Fibroblast of skin of back (primary cell): ENCODE results near the gene RGPD4. TPM values are rescaled to one million over a fixed set of nuclear protein-coding genes. Genes with fewer than 3 reads are reported as not detected.
"Not testable (repeated sequence)": the region's sequence is repeated elsewhere in the genome, so short reads cannot be mapped to it uniquely, and the experiment has no call there.

ENCODE experiments used
- DNase-seq: peaks from one replicate; pipeline ENCODE4 v3.0.0-alpha.2; 2013
- polyA plus RNA-seq, 2 experiments: library from polyadenylated mRNA; unstranded; fragments of 120-200 nt; gene quantifications; one replicate each; pipeline ENCODE4 v1.2.1, GENCODE V29; 2013; ENCODE audit not compliant: insufficient read length in 2 of 2

Gene RGPD4
- polyA plus RNA-seq (2013, experiment 1 of 2; ENCODE audit: insufficient read length), result 0.02 TPM
- 0.02 TPM for polyA plus RNA-seq (2013, experiment 2 of 2; ENCODE audit: insufficient read length)

- DNase-seq, result not testable (repeated sequence)
These were observed at the start of gene RGPD4 for GRCh38 chr2:107826749-107827148. Gene RGPD4 (plus strand): TSS chr2:107826892. CDS start chr2:107827014, 122 bp downstream.

GRCh38 chr2:107777974-107778373, 48.7 kb upstream of the RGPD4 start:
- DNase-seq, result no peak

- no peak for DNase-seq
These were observed 40.9 kb upstream of the RGPD4 start for GRCh38 chr2:107785756-107786155.

- no peak for DNase-seq
These were observed 35.9 kb upstream of the RGPD4 start for GRCh38 chr2:107790837-107791236.

GRCh38 chr2:107801498-107801897, 25.2 kb upstream of the RGPD4 start:
- DNase-seq, result no peak

- DNase-seq, result peak; percentile 6
These were observed 21.8 kb upstream of the RGPD4 start for GRCh38 chr2:107804608-107805498.

- no peak for DNase-seq
These were observed 19.8 kb upstream of the RGPD4 start for GRCh38 chr2:107806901-107807300.

GRCh38 chr2:107807988-107808387, 18.7 kb upstream of the RGPD4 start:
- DNase-seq, result no peak

- DNase-seq, result no peak
These were observed 17.7 kb upstream of the RGPD4 start for GRCh38 chr2:107808959-107809358.

- DNase-seq, result no peak
These were observed 16.9 kb upstream of the RGPD4 start for GRCh38 chr2:107809835-107810234.

GRCh38 chr2:107810734-107811133, 16.0 kb upstream of the RGPD4 start:
- no peak for DNase-seq

- peak; percentile 9 for DNase-seq
These were observed 15.3 kb upstream of the RGPD4 start for GRCh38 chr2:107811411-107811810.

GRCh38 chr2:107812006-107812405, 14.7 kb upstream of the RGPD4 start:
- no peak for DNase-seq

- no peak for DNase-seq
These were observed 9.3 kb upstream of the RGPD4 start for GRCh38 chr2:107817378-107817777.

- DNase-seq, result no peak
These were observed 4.4 kb upstream of the RGPD4 start for GRCh38 chr2:107822302-107822701.

GRCh38 chr2:107824451-107825205, 2.1 kb upstream of the RGPD4 start:
- no peak for DNase-seq

- no peak for DNase-seq
These were observed 1.5 kb upstream of the RGPD4 start for GRCh38 chr2:107825206-107825563.

- DNase-seq, result not testable (repeated sequence)
These were observed 2.8 kb downstream of the RGPD4 start for GRCh38 chr2:107829514-107829913.

GRCh38 chr2:107833152-107833551, 6.5 kb downstream of the RGPD4 start:
- not testable (repeated sequence) for DNase-seq

GRCh38 chr2:107833618-107834017, 6.9 kb downstream of the RGPD4 start:
- DNase-seq, result not testable (repeated sequence)

GRCh38 chr2:107916121-107916520, 89.4 kb downstream of the RGPD4 start:
- not testable (repeated sequence) for DNase-seq

GRCh38 chr2:107916696-107917370, 90.1 kb downstream of the RGPD4 start:
- not testable (repeated sequence) for DNase-seq

GRCh38 chr2:107927034-107927534, 100.4 kb downstream of the RGPD4 start:
- DNase-seq, result no peak
